Mesenteric fat pad (tissue), 1 donor: Measurements from ENCODE around the gene OTUD3. TPM values are rescaled to one million over a fixed set of nuclear protein-coding genes. Genes with fewer than 3 reads are reported as not detected.
"Not testable (repeated sequence)": the region's sequence is repeated elsewhere in the genome, so short reads cannot be mapped to it uniquely, and the experiment has no call there.

Source experiments
- DNase-seq: peaks from one replicate; pipeline ENCODE4 v3.0.0-alpha.2; 2020; ENCODE audit warnings: low spot score
- long read RNA-seq: library from polyadenylated mRNA; unstranded; transcript quantifications from one replicate; pipeline ENCODE4 v2.0.0, GENCODE V29; 2020
- total RNA-seq: library from RNA; stranded (reverse); fragmentation: NEBNext Ultra II Directional; extraction: Animal tissue kit (Norgen Biotek cat#: 25700); gene quantifications from one replicate; pipeline ENCODE4 v1.2.1, GENCODE V29; 2021
- donor health status: DM: yes; HTN: yes; CAD: no.

Gene OTUD3
- 8.3 TPM for total RNA-seq
- long read RNA-seq = 0 reads

GRCh38 chr1:19882111-19883071, at the start of gene OTUD3:
Gene OTUD3 (plus strand): TSS chr1:19882395. CDS start chr1:19882514, 119 bp downstream.
- peak; percentile 97 for DNase-seq

GRCh38 chr1:19835578-19835977, 46.6 kb upstream of the OTUD3 start:
- DNase-seq = no peak

- DNase-seq = no peak
Measured at GRCh38 chr1:19837866-19838265, 44.3 kb upstream of the OTUD3 start.

GRCh38 chr1:19840228-19840627, 42.0 kb upstream of the OTUD3 start:
- no peak for DNase-seq

- DNase-seq = no peak
Measured at GRCh38 chr1:19844731-19845495, 37.3 kb upstream of the OTUD3 start.

- DNase-seq = no peak
Measured at GRCh38 chr1:19845555-19845954, 36.6 kb upstream of the OTUD3 start.

GRCh38 chr1:19846338-19846737, 35.9 kb upstream of the OTUD3 start:
- DNase-seq = no peak

- not testable (repeated sequence) for DNase-seq
Measured at GRCh38 chr1:19847334-19847733, 34.9 kb upstream of the OTUD3 start.

- not testable (repeated sequence) for DNase-seq
Measured at GRCh38 chr1:19849307-19849706, 32.9 kb upstream of the OTUD3 start.

GRCh38 chr1:19850214-19850613, 32.0 kb upstream of the OTUD3 start:
- no peak for DNase-seq

- no peak for DNase-seq
Measured at GRCh38 chr1:19852036-19852435, 30.2 kb upstream of the OTUD3 start.

- DNase-seq = no peak
Measured at GRCh38 chr1:19854866-19855265, 27.3 kb upstream of the OTUD3 start.

- no peak for DNase-seq
Measured at GRCh38 chr1:19858893-19859292, 23.3 kb upstream of the OTUD3 start.

GRCh38 chr1:19859876-19860275, 22.3 kb upstream of the OTUD3 start:
- DNase-seq = no peak

- DNase-seq = no peak
Measured at GRCh38 chr1:19860418-19860817, 21.8 kb upstream of the OTUD3 start.

GRCh38 chr1:19861034-19861433, 21.2 kb upstream of the OTUD3 start:
- DNase-seq = no peak

- no peak for DNase-seq
Measured at GRCh38 chr1:19861842-19862530, 20.2 kb upstream of the OTUD3 start.

GRCh38 chr1:19862944-19863343, 19.3 kb upstream of the OTUD3 start:
- DNase-seq = no peak

- DNase-seq = no peak
Measured at GRCh38 chr1:19864570-19865160, 17.5 kb upstream of the OTUD3 start.

- DNase-seq = no peak
Measured at GRCh38 chr1:19866029-19866428, 16.2 kb upstream of the OTUD3 start.

- no peak for DNase-seq
Measured at GRCh38 chr1:19866758-19867157, 15.4 kb upstream of the OTUD3 start.
